Stimulated activated CD8-positive, alpha-beta memory T cell treated with anti-CD3 and anti-CD28 coated beads, Interleukin-7, amount 100 ng/mL, for 1 hour (primary cell): ENCODE data around the gene HLF.
A peak's percentile ranks its signal among the peaks of the same experiment; 100 is the strongest.

ENCODE experiments used
- DNase-seq, 2 donors: peaks; one replicate each; pipeline ENCODE4 v3.0.0-alpha.2; 2020; ENCODE audit warnings: low read depth in 2 of 2

The HLF gene

DNA sequence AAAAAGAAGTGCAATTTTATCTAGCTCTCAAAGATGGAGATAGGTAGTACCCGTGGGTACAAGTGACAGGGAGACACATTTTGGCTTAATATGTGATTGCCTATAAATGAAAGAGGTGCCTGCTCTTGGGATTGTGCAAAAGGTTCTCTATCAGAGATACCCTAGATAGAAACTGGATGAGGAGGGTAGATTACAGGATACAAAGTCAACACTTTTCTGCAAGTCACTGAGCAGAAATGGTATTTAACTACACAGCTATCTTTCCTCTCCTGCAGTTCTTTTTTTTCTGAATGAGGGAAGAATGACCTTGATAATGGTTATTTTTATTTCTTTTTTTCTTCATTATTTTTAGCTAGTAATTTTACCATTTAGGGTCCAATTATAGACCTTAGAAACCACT, 89.2 kb downstream of the HLF start:
- no peak for DNase-seq

DNA sequence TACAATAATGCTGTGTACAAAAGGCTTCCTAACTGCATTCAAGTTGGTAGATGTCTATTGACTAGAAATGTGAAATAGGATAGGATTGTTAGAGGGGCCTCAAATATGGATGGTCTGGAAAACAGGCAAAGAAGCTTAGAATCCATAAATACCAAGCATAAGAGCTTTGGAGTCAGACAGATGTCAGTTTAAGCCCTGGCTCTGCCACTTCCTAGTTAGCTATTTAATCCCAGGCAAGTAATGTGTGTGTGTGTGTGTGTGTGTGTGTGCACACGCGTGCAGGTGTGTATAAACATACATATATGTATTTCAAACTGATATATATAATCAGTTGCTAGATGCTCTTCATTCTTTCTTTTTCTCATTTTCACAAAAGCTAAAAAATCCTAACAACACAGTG, 90.2 kb downstream of the HLF start:
- DNase-seq: no peak

DNA sequence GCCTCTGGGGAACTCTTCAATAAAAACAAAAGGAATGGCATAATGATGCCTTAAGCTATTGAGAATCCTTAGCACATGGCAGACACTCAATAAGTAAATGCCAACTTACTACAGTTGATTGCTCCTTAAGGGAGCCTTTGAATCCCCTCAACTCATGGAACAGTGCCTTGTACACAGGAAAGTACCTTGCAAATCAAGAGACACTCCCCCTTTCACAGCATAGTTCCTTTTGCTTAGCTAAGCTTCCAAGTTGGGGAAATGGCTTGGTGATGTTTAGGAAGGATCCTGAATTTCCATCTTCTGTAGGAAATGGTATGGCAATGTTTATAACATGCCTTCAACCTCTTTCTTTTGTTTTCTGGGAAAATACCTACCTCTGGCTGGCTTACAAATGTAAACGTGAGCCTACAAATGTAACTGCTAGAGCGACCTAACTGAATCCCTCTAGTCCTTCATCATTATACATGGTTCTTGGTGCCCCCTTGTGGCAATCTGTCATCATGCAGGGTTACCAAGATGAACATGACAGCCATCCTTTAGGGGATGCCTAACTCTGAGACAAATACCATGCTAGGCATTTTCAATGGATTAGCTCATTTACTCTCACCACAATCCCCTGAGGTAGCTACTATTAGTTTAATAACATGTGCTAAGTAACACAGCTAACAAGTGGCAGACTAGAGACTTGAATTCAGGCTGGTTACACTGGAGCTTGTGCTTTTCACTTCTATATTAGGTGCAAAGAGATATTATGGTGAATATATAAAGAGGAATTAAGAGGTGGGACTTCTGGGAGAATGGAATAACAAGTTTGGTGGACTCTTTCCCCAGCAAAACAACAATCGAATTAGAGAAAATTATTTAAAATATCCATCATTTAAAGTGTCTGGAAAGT, 91.9 kb downstream of the HLF start:
- peak; percentile 29 to 48 for DNase-seq

DNA sequence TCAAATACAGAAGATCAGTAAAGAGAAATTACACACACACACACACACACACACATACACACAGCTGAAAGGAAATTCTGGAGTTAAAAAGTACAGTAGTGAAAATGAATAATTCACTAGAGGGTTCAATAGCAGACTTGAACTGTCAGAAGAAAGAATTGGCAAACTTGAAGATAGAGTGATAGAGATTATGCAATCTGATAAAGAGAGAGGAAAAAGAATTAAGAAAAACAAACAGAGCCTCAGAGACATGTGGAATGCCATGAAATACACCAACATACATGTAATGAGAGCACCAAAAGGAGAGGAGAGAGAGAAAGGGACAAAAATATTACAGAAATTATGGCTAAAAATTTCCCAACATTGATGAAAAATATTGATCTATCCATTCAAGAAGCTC, 96.2 kb downstream of the HLF start:
- no peak for DNase-seq

DNA sequence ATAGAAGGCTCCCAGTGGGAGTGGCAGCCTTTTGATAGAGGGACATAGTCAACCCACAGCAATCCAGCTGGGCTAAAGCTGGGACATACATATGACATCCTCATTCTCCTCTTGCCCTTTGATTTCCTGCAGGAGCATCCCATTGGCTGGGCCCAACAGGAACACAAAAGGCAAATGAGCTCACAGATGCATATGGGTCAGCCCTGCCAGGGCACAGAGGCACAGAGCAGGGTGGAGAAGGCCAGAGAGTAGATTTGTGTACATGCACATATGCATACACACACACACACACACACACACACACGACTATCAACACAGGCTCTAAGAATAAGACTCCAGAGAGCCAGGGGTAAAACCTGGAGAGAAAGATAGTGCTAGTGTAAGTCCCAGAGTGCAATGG, 98.3 kb downstream of the HLF start:
- no peak for DNase-seq

DNA sequence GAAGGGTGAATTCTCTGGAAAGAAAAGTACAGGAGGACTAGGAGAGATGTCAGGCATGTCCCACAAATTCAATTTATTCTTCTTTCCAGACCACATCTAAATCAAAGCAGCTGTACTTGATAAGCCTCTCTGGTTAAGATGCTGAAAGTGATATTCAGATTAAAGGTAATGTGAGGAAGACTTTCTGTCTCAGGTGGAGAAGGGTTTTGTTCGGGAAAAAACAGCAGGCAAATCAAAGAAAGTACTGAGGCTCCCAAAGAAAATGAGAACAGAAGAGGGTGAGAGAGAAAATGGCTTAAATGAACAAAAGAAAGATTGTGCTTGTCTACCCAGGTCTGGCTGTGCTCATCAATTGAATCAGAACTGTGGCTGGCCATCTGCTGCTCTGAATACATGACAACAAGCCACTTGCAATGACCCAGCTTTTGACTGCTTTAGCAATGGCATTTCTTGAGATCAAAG, 101.3 kb downstream of the HLF start:
- no peak for DNase-seq

DNA sequence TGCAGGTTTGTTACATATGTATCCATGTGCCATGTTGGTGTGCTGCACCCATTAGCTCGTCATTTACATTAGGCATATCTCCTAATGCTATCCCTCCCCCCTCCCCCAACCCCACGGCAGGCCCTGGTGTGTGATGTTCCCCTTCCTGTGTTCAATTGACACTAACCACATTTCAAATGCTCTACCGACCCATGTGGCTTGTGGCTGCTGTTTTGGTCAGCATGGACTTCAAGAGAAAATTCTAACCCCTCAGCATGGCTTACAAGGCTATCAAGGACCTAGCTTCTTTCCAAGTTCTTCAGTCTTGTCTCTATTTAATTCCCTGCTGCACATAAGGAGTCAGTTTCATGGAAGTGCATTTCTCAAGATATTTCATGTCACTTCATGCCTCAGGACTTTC, 103.9 kb downstream of the HLF start:
- DNase-seq: no peak
